Measurements from ENCODE around the gene REPIN1. TPM values are rescaled to one million over a fixed set of nuclear protein-coding genes. Genes with fewer than 3 reads are reported as not detected.

Gene REPIN1
- total and polyA plus RNA-seq, 12 donors = 47.5 to 294 (median 182) TPM

DNA sequence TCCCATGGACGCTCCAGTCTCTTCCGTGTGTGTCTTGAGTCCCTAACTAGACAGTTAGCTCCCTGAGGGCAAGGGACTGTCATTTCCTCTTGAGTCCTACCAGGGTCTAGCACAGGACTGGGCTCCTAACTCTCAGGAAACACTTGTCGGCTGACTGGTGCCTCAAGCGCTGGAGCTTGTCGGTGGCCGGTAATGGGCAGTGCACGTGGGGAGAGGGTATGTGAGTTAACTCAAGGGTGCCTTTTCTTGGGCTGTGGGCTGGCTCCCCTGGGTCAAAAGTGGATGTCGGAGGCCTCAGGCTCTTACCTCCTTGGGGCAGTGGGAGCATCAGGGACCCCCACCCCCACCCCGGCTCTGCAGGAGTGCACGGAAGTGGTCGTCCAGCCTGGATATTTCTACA lies 43.4 kb downstream of the REPIN1 start:
- intact Hi-C loops (cut with DNase I) = loop anchor here in 1 of 2 donors (10.0 kb wide), 1 partner anchor 57 kb away; no protein-coding TSS in a partner anchor
- H3K9me3 ChIP-seq (replicated peaks in 1 of 3) = no peaks in the 10 kb centered on the region
- peaks cover 0 to 7% of the 10 kb centered on the region in 2 donors for H3K4me1 ChIP-seq (replicated peaks in 1 of 2)
- no peak overlapping the region for H3K27ac ChIP-seq
- WGBS, 4 donors = 94 to 95% (median 94%) methylated on average over 10 to 11 of the region's 11 CpGs
- peak in 1 of 7 donors; percentile 41 for DNase-seq
- no peak overlapping the region for H3K4me3 ChIP-seq
- H3K27me3 ChIP-seq = no peaks in the 10 kb centered on the region
- TF ChIP-seq, protein P1, sequence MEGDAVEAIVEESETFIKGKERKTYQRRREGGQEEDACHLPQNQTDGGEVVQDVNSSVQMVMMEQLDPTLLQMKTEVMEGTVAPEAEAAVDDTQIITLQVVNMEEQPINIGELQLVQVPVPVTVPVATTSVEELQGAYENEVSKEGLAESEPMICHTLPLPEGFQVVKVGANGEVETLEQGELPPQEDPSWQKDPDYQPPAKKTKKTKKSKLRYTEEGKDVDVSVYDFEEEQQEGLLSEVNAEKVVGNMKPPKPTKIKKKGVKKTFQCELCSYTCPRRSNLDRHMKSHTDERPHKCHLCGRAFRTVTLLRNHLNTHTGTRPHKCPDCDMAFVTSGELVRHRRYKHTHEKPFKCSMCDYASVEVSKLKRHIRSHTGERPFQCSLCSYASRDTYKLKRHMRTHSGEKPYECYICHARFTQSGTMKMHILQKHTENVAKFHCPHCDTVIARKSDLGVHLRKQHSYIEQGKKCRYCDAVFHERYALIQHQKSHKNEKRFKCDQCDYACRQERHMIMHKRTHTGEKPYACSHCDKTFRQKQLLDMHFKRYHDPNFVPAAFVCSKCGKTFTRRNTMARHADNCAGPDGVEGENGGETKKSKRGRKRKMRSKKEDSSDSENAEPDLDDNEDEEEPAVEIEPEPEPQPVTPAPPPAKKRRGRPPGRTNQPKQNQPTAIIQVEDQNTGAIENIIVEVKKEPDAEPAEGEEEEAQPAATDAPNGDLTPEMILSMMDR (IDR thresholded peaks at IDR 0.05) = no peak
- TF ChIP-seq POLR2A (IDR thresholded peaks at IDR 0.05) = no peak
- no peaks in the 10 kb centered on the region for H3K36me3 ChIP-seq (replicated peaks in 1 of 2)

DNA sequence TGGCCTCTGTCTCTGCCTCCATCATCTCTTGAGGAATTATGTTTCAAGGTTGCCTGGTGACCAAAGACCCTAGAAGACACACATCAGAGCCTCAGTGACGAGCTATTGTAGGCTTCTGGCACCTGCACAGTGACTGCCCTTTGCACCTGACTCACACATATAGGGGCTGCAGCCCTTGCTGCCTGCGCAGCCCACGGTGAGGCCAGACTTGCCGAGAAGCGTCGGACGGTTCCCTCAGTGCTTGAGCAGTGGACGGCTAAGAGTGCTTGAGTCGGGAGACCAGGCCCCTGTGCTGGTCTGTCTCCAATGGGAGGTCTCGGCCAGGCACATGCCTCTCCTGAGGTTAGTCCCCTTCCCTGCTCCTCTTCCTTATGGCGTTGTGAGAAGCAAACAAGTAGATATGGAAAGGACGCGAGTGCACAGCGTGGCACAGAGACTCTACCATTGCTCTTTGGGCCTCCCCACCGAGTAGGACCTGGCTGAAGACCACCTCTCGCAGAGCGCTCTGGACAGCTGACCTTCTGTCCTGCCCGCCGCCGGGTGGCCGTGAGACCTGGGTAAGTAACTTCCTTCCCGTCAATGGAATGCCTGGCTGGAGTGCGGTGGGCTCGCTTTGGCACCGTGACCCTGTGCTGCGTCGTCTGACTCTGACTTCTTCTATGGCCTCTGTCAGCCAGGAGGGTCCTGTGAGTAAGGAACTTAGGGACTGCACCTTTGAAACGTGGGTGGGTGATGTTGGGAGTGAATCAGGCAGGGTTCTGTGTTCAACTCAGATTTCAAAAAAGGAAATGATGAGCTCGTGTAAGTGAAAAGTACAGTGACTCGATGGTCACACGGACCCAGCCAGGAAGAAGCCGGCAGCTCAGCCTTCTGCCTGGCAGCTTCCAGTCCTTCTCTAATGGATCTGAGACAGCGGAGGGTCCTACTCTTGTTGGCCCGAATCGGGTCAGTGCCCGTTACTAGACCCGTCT lies 44.2 kb downstream of the REPIN1 start:
- H3K27ac ChIP-seq = no peak overlapping the region
- H3K4me3 ChIP-seq = no peak overlapping the region
- intact Hi-C loops (cut with DNase I) = loop anchor here in 1 of 2 donors (10.0 kb wide), 1 partner anchor 58 kb away; no protein-coding TSS in a partner anchor
- no peaks in the 10 kb centered on the region for H3K27me3 ChIP-seq
- H3K9me3 ChIP-seq (replicated peaks in 1 of 3) = no peaks in the 10 kb centered on the region
- 77 to 89% (median 87%) methylated on average over 34 to 37 of the region's 37 CpGs for WGBS, 4 donors
- H3K4me1 ChIP-seq (replicated peaks in 1 of 2) = no peaks in the 10 kb centered on the region
- DNase-seq = peak in 4 of 7 donors; percentile 9 to 49 (median 14)
- TF ChIP-seq, protein P1 (IDR thresholded peaks at IDR 0.05) = no peak
- no peaks in the 10 kb centered on the region for H3K36me3 ChIP-seq (replicated peaks in 1 of 2)

DNA sequence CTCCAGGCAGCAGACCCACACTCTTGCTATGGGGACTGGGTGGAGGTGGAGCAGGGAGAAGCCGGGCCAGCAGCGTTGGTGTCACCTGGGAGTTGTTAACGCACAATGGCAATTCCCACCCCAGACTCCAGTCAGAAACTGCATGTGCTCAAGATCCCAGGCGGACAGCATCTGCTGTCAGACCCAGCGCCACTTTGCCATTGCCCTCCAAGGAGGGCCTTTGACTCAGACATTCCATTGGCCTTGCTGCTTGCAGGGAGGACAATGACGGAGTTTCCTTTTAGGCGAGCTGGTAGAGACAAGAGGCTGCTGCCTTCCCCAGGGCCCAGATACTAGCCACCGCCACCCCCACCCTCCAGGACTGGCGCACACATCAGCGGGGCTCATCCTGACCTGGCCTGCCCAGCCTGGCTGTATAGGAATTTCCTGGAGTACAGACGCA lies 45.0 kb downstream of the REPIN1 start:
- H3K4me1 ChIP-seq (replicated peaks in 1 of 2) = no peaks in the 10 kb centered on the region
- no peak overlapping the region for H3K27ac ChIP-seq
- peak in 6 of 7 donors; percentile 59 to 91 (median 64) for DNase-seq
- no peak overlapping the region for H3K4me3 ChIP-seq
- 75 to 83% (median 80%) methylated on average over 8 to 11 of the region's 11 CpGs for WGBS, 4 donors
- no peaks in the 10 kb centered on the region for H3K9me3 ChIP-seq (replicated peaks in 1 of 3)
- no peak for TF ChIP-seq POLR2A (IDR thresholded peaks at IDR 0.05)
- TF ChIP-seq, protein P1 (IDR thresholded peaks at IDR 0.05) = no peak
- H3K27me3 ChIP-seq = no peaks in the 10 kb centered on the region
- H3K36me3 ChIP-seq (replicated peaks in 1 of 2) = no peaks in the 10 kb centered on the region
- intact Hi-C loops (cut with DNase I) = loop anchor here in 1 of 2 donors (10.0 kb wide), 1 partner anchor 59 kb away; no protein-coding TSS in a partner anchor

All from adrenal gland (tissue), 12 donors.